Activated CD4-positive, alpha-beta T cell treated with anti-CD3 and anti-CD28 coated beads, Interleukin-10, Interleukin-2, amounts not matched to agents 100 ng/mL and 50 ng/mL, durations not matched to agents 16 hours and 8 hours (primary cell): ENCODE results near the gene INSRR.

ENCODE experiments used
- DNase-seq: peaks from one replicate; pipeline ENCODE4 v3.0.0-alpha.2; 2020

The INSRR gene

GRCh38 chr1:156869455-156869854, 10.5 kb upstream of the INSRR start:
- no peak for DNase-seq

- DNase-seq: no peak
Observed at GRCh38 chr1:156868341-156868740, 9.4 kb upstream of the INSRR start.

GRCh38 chr1:156866249-156866909, 7.5 kb upstream of the INSRR start:
- DNase-seq: no peak

- no peak for DNase-seq
Observed at GRCh38 chr1:156865865-156866248, 6.9 kb upstream of the INSRR start.

GRCh38 chr1:156865258-156865657, 6.3 kb upstream of the INSRR start:
- no peak for DNase-seq

GRCh38 chr1:156864796-156865195, 5.9 kb upstream of the INSRR start:
- no peak for DNase-seq

GRCh38 chr1:156863631-156864030, 4.7 kb upstream of the INSRR start:
- DNase-seq: no peak

GRCh38 chr1:156862997-156863599, 4.2 kb upstream of the INSRR start:
- DNase-seq: peak; percentile 57

- DNase-seq: no peak
Observed at GRCh38 chr1:156862584-156862983, 3.7 kb upstream of the INSRR start.

GRCh38 chr1:156860628-156861423, 1.9 kb upstream of the INSRR start, which contains the start of gene NTRK1:
NTRK1 (plus strand) TSS chr1:156860865; CDS start chr1:156860935, 70 bp downstream.
- peak; percentile 59 for DNase-seq

GRCh38 chr1:156860113-156860627, 1.3 kb upstream of the INSRR start:
- peak; percentile 64 for DNase-seq

GRCh38 chr1:156859523-156860112, 701 bp upstream of the INSRR start:
- no peak for DNase-seq

GRCh38 chr1:156858555-156858956, 361 bp downstream of the INSRR start:
- no peak for DNase-seq

- DNase-seq: no peak
Observed at GRCh38 chr1:156857532-156857931, 1.4 kb downstream of the INSRR start.

- no peak for DNase-seq
Observed at GRCh38 chr1:156856282-156856785, 2.6 kb downstream of the INSRR start.

GRCh38 chr1:156854634-156855033, 4.3 kb downstream of the INSRR start:
- no peak for DNase-seq

- no peak for DNase-seq
Observed at GRCh38 chr1:156853761-156854160, 5.2 kb downstream of the INSRR start.

GRCh38 chr1:156852418-156852874, 6.5 kb downstream of the INSRR start:
- DNase-seq: no peak

GRCh38 chr1:156851779-156852417, 7.0 kb downstream of the INSRR start:
- DNase-seq: no peak

GRCh38 chr1:156849151-156849496, 9.8 kb downstream of the INSRR start:
- no peak for DNase-seq

- peak; percentile 69 for DNase-seq
Observed at GRCh38 chr1:156848461-156849150, 10.3 kb downstream of the INSRR start.
